SK-N-SH (cell line): Measurements from ENCODE around the gene CLCN6. TPM values are rescaled to one million over a fixed set of nuclear protein-coding genes. Genes with fewer than 3 reads are reported as not detected.

ENCODE experiments used
- CTCF ChIA-PET: fragments of 300-600, 350-600 bp; formaldehyde crosslinking; extraction: SDS; loops from one replicate; lab custom pipeline; 2021; lab: Yijun Ruan, JAX
- POLR2A ChIA-PET: fragments of 350-600 bp; sonication (Branson Sonifier 250); formaldehyde crosslinking; extraction: SDS; loops from one replicate; lab custom pipeline; 2020; ENCODE audit warnings: antibody characterized with exemption, inconsistent platforms; lab: Yijun Ruan, JAX
- DNase-seq: peaks from one replicate; pipeline ENCODE4 v3.0.0; 2012
- H2AFZ ChIP-seq: fragments of 200-600 bp; sonication (generic); 2 replicates; pipeline ENCODE4 v1.8.1; 2016; ENCODE audit warnings: antibody characterized with exemption, mild to moderate bottlenecking, low read depth
- H3F3A ChIP-seq: fragments of 200-600 bp; sonication (generic); replicated peaks from 2 replicates; pipeline ENCODE3; 2016; ENCODE audit warnings: antibody characterized with exemption, mild to moderate bottlenecking; ENCODE audit not compliant: insufficient read depth
- H3K27ac ChIP-seq, 2 experiments: fragments of 200-500 bp in 1 of 2; fragments of 200-600 bp in 1 of 2; sonication (Bioruptor generic) in 1 of 2; sonication (generic), shearing (Covaris generic) in 1 of 2; 2 replicates each; pipeline versions ENCODE4 v1.5.1 to v1.6.1; 2014 to 2016; ENCODE audit warnings: low read depth in 2 of 2, inconsistent platforms in 1 of 2, low read length in 1 of 2, mild to moderate bottlenecking in 1 of 2, mixed read lengths in 1 of 2
- H3K27me3 ChIP-seq: fragments of 200-600 bp; sonication (generic), shearing (Covaris generic); 2 replicates; pipeline ENCODE4 v1.6.1; 2016; ENCODE audit warnings: mixed run types; ENCODE audit not compliant: insufficient read depth
- H3K36me3 ChIP-seq, 2 experiments: fragments of 200-500 bp in 1 of 2; fragments of 200-600 bp in 1 of 2; sonication (Bioruptor generic) in 1 of 2; sonication (generic) in 1 of 2; replicated peaks in 1 of 2; 2 replicates each; pipeline versions ENCODE3 to v1.5.1; 2014 to 2016; ENCODE audit warnings: low read length in 1 of 2, mild to moderate bottlenecking in 1 of 2; ENCODE audit not compliant: insufficient read depth in 2 of 2, control insufficient read depth in 1 of 2
- H3K4me1 ChIP-seq, 2 experiments: fragments of 200-500 bp in 1 of 2; fragments of 200-600 bp in 1 of 2; sonication (Bioruptor generic) in 1 of 2; sonication (generic), shearing (Covaris generic) in 1 of 2; 2 replicates each; pipeline versions ENCODE4 v1.5.1 to v1.6.1; 2014 to 2016; ENCODE audit warnings: low read depth in 1 of 2, low read length in 1 of 2, mixed run types in 1 of 2; ENCODE audit not compliant: insufficient read depth in 2 of 2, control insufficient read depth in 1 of 2
- H3K4me2 ChIP-seq: fragments of 200-600 bp; sonication (generic), shearing (Covaris generic); 2 replicates; pipeline ENCODE4 v1.6.1; 2017; ENCODE audit warnings: mixed run types
- H3K4me3 ChIP-seq, 2 experiments: fragments of 200-500 bp in 1 of 2; fragments of 200-600 bp in 1 of 2; sonication (Bioruptor generic) in 1 of 2; sonication (generic), shearing (Covaris generic) in 1 of 2; 2 replicates each; pipeline versions ENCODE4 v1.5.1 to v1.8.1; 2014 to 2016; ENCODE audit warnings: low read depth in 2 of 2, inconsistent platforms in 1 of 2, low read length in 1 of 2, mild to moderate bottlenecking in 1 of 2, mixed read lengths in 1 of 2, moderate library complexity in 1 of 2
- H3K79me2 ChIP-seq: fragments of 200-600 bp; sonication (generic); 2 replicates; pipeline ENCODE4 v1.8.1; 2017; ENCODE audit warnings: mild to moderate bottlenecking; ENCODE audit not compliant: insufficient read depth
- H3K9ac ChIP-seq: fragments of 200-600 bp; sonication (generic); 2 replicates; pipeline ENCODE4 v1.6.1; 2017; ENCODE audit warnings: mixed run types
- H3K9me2 ChIP-seq: fragments of 200-600 bp; sonication (generic); 2 replicates; pipeline ENCODE4 v1.6.1; 2017; ENCODE audit warnings: mixed run types
- H3K9me3 ChIP-seq: fragments of 200-600 bp; sonication (generic); 2 replicates; pipeline ENCODE4 v1.6.1; 2017; ENCODE audit warnings: mixed run types, mild to moderate bottlenecking, moderate library complexity
- H4K20me1 ChIP-seq: fragments of 200-600 bp; sonication (generic); 2 replicates; pipeline ENCODE4 v1.6.1; 2017; ENCODE audit warnings: mild to moderate bottlenecking, mixed run types; ENCODE audit not compliant: insufficient read depth
- EP300 ChIP-seq, 2 experiments: IDR thresholded peaks; 2 replicates each; pipeline versions ENCODE4 v1.4.0 to v1.6.1; 2012; ENCODE audit warnings: borderline replicate concordance in 1 of 2, low read depth in 1 of 2, low read length in 1 of 2
- FOSL2 ChIP-seq: IDR thresholded peaks from 2 replicates; pipeline ENCODE4 v1.4.0; 2012; ENCODE audit warnings: low read depth, mild to moderate bottlenecking, moderate library complexity, borderline replicate concordance
- FOXJ3 ChIP-seq: sonication (generic); formaldehyde crosslinking; IDR thresholded peaks from 2 replicates; pipeline ENCODE4 v1.5.1; 2020; ENCODE audit warnings: mild to moderate bottlenecking, missing genetic modification reagents
- FOXM1 ChIP-seq: IDR thresholded peaks from 2 replicates; pipeline ENCODE4 v1.4.0; 2012; ENCODE audit warnings: low read depth, mild to moderate bottlenecking
- GABPA ChIP-seq: IDR thresholded peaks from 2 replicates; pipeline ENCODE4 v1.4.0; 2012; ENCODE audit warnings: low read depth, mild to moderate bottlenecking
- MEF2A ChIP-seq: IDR thresholded peaks from 2 replicates; pipeline ENCODE4 v1.4.0; 2012; ENCODE audit warnings: low read depth, borderline replicate concordance
- NRF1 ChIP-seq: IDR thresholded peaks from 2 replicates; pipeline ENCODE4 v1.6.1; 2012; ENCODE audit warnings: low read depth, mild to moderate bottlenecking, low read length
- RCOR1 ChIP-seq: fragments of 150-350 bp; IDR thresholded peaks from 2 replicates; pipeline ENCODE4 v1.6.1; 2017; ENCODE audit warnings: antibody characterized with exemption, low read length
- REST ChIP-seq: IDR thresholded peaks from 2 replicates; pipeline ENCODE4 v1.6.1; 2012; ENCODE audit warnings: mild to moderate bottlenecking, low read depth, low read length, moderate library complexity
- TCF12 ChIP-seq: IDR thresholded peaks from 2 replicates; pipeline ENCODE4 v1.4.0; 2012
- TEAD4 ChIP-seq: IDR thresholded peaks from 2 replicates; pipeline ENCODE4 v1.4.0; 2012; ENCODE audit warnings: mild to moderate bottlenecking, borderline replicate concordance; ENCODE audit not compliant: insufficient read depth
- ZBTB33 ChIP-seq: IDR thresholded peaks from 2 replicates; pipeline ENCODE4 v1.4.0; 2012; ENCODE audit warnings: low read depth, borderline replicate concordance
- WGBS: methylation state at CpG from one replicate; pipeline ENCODE4 v1.1.6; 2017; ENCODE audit warnings: low lambda C conversion rate; 5-methylcytosine and 5-hydroxymethylcytosine counted together
- polyA plus RNA-seq, 3 experiments: library from polyadenylated mRNA; depleted of rRNA; stranded (reverse); fragments of >200 nt; gene quantifications; 2 replicates each; pipeline ENCODE4 v1.2.3, GENCODE V29; 2012

Gene CLCN6
- polyA plus RNA-seq, 1 of the 3 experiments (the other 2 are of a cell fraction): 7.4 TPM

GRCh38 chr1:11792106-11792505 is 13.9 kb upstream of the CLCN6 start:
- 89% methylated on average over 11 of the region's 11 CpGs for WGBS
- CTCF ChIA-PET: interaction anchor here (0.9 kb wide), 1 partner anchor 11 kb away, joined by 3 read pairs; no protein-coding TSS in a partner anchor
- H3K36me3 ChIP-seq: peaks cover 0 to 12% of the 10 kb centered on the region in 2 experiments
- no peaks in the 10 kb centered on the region for H3K79me2 ChIP-seq
- no peak for DNase-seq
- no peaks in the 10 kb centered on the region for H3F3A ChIP-seq
- H3K9me3 ChIP-seq: no peaks in the 10 kb centered on the region
- H3K4me1 ChIP-seq: peaks cover 0 to 6% of the 10 kb centered on the region in 2 experiments; a peak in 1 of 4 replicates
- no peak overlapping the region for H3K27ac ChIP-seq
- H3K27me3 ChIP-seq: no peaks in the 10 kb centered on the region
- no peak for TF ChIP-seq RCOR1
- no peak for TF ChIP-seq EP300 (IDR thresholded peaks at IDR 0.05; ENCODE audit: borderline replicate concordance in 1 of 2, low read depth in 1 of 2, low read length in 1 of 2)
- no peak for TF ChIP-seq MEF2A
- no peak for TF ChIP-seq ZBTB33
- TF ChIP-seq TCF12: no peak
- TF ChIP-seq FOXM1: no peak
- TF ChIP-seq FOXJ3: no peak
- no peak for TF ChIP-seq REST
- no peak for TF ChIP-seq TEAD4
- no peak overlapping the region for H3K4me2 ChIP-seq
- H3K9ac ChIP-seq: no peak overlapping the region
- no peaks in the 10 kb centered on the region for H4K20me1 ChIP-seq
- H3K4me3 ChIP-seq: no peak overlapping the region
- H2AFZ ChIP-seq: no peak overlapping the region
- POLR2A ChIA-PET: no interaction called here
- no peaks in the 10 kb centered on the region for H3K9me2 ChIP-seq

GRCh38 chr1:11793819-11794218 is 12.2 kb upstream of the CLCN6 start:
- no peaks in the 10 kb centered on the region for H3F3A ChIP-seq
- no peak overlapping the region for H3K9ac ChIP-seq
- no peaks in the 10 kb centered on the region for H3K79me2 ChIP-seq
- no peak overlapping the region for H3K4me3 ChIP-seq
- H3K9me3 ChIP-seq: no peaks in the 10 kb centered on the region
- H3K27me3 ChIP-seq: no peaks in the 10 kb centered on the region
- POLR2A ChIA-PET: interaction anchor here (0.8 kb wide), 1 partner anchor 10 kb away, joined by 3 read pairs; no protein-coding TSS in a partner anchor
- H3K36me3 ChIP-seq: peaks cover 0 to 14% of the 10 kb centered on the region in 2 experiments
- no peaks in the 10 kb centered on the region for H4K20me1 ChIP-seq
- no peak overlapping the region for H2AFZ ChIP-seq
- H3K9me2 ChIP-seq: no peaks in the 10 kb centered on the region
- H3K27ac ChIP-seq: no peak overlapping the region
- TF ChIP-seq RCOR1 (no peak), NRF1 (no peak), GABPA (no peak), EP300 (IDR thresholded peaks at IDR 0.05; ENCODE audit: borderline replicate concordance in 1 of 2, low read depth in 1 of 2, low read length in 1 of 2) (no peak), FOSL2 (no peak), TEAD4 (no peak)
- CTCF ChIA-PET: interaction anchor here (1.2 to 2.0 kb wide), 2 partner anchors 8 to 14 kb away, joined by 5 to 7 read pairs; no protein-coding TSS in a partner anchor
- no peak for DNase-seq
- no peak overlapping the region for H3K4me2 ChIP-seq
- H3K4me1 ChIP-seq: no peaks in the 10 kb centered on the region; a peak in 1 of 4 replicates
- WGBS: 95% methylated on average over 10 of the region's 15 CpGs
